GOT3 (cell line): ENCODE results near the gene ZNF385D.

Experiments used
- DNase-seq: peaks from one replicate; lab custom pipeline; 2025; ENCODE audit warnings: mixed read lengths; lab: John Stamatoyannopoulos, UW

Gene ZNF385D

GRCh38 chr3:21673393-21673792 lies 77.6 kb downstream of the ZNF385D start:
- no peak for DNase-seq

DNA sequence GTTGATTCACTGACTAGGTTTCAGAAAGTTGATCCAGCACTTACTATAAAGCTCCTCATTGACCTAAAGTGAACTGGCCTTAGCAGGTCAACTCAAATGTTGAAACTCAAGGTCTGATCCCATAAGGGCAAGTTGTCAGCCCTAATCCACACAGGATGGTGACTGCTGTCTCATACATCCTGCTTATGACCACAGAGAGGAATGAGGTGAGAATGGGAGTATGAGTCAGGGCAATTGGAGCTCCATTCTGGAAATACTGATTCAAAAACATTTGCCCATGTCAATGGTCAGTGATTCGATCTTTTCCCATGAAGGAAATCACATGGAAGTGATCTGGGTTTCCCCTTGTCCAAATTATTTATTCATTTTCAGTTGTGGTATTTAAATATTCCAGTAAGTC lies 78.7 kb downstream of the ZNF385D start:
- DNase-seq: no peak

GRCh38 chr3:21670386-21670785 lies 80.6 kb downstream of the ZNF385D start:
- DNase-seq: no peak

GRCh38 chr3:21668012-21668411 lies 83.0 kb downstream of the ZNF385D start:
- no peak for DNase-seq

- DNase-seq: no peak
Observed at GRCh38 chr3:21665444-21666100, 85.4 kb downstream of the ZNF385D start.

DNA sequence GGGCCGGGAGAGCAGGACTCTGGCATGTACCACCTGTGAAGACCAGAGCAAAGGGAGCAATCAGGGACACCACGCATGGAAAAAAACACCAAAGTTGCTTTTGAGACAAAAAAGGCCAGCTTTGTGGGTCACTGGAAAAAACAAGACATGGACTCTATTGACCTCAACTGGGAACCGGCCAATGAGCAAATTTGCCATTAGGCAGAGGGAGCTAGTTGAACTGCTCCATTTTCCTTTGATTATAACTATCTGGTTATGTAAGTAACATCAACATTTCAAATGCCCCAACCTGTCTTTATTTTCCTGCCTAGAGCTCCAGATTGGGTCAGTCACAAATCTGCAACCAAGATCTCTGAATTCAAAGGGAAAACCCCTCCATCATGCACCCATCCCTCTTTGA lies 86.0 kb downstream of the ZNF385D start:
- no peak for DNase-seq

GRCh38 chr3:21662403-21662802 lies 88.6 kb downstream of the ZNF385D start:
- no peak for DNase-seq

DNA sequence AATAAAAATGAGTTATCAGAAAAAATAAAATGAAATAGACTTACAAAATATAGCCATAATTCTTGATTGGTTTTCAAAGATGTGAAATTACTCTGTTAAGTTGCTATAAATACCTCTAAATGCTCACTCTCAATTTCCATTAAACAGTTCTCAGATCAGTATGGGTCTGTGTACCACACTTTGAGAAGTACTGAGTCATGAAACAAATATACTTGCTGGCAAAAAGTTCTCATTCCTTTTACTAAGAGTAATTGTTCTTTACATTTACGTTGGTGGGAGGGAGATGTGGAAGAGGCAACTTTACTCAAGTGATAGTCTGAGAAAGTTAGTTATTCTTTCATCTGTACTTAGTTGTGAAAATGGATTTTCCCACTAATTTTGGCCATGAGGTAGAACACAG lies 96.3 kb downstream of the ZNF385D start:
- no peak for DNase-seq

DNA sequence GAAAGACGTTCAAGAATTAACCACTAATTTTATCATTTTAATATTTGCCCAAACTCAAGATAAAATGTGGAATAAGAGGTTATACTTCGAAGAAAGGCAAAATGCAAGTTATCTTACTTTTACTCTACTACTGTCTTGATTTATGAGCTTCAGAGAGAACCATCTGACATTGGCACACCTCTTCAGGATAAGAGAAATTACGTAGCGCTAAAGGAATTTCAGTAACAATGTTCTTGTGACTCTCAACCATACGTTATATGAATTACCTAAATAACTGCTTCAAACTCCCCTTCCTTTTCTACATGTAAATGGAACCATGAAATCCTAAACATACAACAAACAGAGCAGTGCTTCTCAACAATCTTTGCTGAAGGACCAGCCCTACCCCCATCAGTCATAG lies 96.8 kb downstream of the ZNF385D start:
- DNase-seq: no peak

DNA sequence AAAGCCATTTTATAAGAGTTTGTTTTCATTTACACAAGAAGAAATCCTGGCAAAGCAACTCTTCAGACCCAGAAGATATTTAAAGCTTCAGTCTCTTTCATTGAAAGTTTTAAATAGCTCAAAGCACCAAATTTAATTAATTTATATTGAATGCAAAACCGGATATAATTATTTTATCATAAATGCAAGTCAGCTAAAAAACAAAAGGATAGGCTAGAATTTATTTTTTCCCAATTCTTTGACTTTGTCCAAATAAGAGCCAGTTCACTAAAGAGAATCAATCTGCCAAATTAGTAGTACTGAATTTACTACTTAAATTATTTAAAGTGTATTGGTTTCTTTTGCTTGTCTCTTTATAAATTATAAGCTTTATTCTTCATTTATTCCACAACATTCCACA lies 101.5 kb downstream of the ZNF385D start:
- no peak for DNase-seq

GRCh38 chr3:21647961-21648360 lies 103.0 kb downstream of the ZNF385D start:
- DNase-seq: no peak

DNA sequence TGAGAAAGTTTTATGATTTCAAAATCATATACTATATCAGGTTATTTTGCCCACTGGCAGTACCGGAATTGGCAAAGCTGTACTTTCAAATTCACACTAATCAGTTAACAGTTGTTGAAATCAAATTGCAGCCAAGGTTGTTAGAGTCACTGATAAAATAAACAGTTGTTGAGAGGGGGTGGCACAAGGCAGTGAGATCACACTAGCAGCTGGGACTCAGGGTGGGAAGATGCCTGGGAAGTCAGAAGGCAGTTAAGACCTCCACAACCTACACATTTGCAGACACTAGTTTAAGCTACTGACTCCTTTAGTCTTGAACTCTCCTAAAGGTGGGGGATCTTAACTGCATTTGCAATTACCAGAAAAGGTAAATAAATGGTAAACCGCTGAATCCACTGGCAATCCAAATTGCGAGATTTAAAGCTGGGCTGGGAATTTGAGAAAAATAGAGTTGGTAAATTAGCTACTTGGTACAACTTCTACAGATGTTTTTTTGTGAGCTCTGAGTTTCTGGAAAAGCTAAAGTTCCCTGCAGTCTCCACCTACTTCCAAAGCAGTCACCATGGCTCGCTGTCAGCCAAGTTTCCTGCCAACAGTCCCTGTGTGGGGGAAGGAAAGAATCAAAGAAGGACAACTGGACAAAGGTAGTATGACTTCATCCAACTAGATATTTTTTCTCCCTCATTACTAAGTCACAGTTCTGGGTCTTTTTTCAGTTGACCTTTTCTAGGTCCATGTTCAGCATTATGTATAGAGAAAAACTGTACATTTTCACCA lies 105.7 kb downstream of the ZNF385D start:
- no peak for DNase-seq

GRCh38 chr3:21644268-21644667 lies 106.7 kb downstream of the ZNF385D start:
- DNase-seq: no peak

DNA sequence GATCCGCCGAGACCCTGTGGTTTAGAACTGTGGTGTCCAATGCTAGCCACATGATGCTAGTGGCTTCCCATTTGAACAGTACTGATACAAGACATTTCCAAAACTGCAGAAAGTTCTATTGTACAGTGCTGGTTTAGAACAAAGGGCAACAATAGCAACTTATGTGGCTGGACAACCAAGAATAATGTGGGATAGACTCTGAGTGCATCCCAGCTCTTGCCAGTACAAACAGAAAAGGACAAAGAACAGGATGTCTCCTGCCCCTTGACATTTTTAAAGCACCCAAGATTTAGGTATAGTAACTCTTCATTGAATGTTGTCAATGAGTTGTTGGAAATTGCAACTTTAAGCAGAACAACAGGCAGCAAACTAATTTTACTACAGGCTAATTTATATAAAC lies 107.3 kb downstream of the ZNF385D start:
- DNase-seq: no peak

- DNase-seq: no peak
Observed at GRCh38 chr3:21642433-21642832, 108.6 kb downstream of the ZNF385D start.

DNA sequence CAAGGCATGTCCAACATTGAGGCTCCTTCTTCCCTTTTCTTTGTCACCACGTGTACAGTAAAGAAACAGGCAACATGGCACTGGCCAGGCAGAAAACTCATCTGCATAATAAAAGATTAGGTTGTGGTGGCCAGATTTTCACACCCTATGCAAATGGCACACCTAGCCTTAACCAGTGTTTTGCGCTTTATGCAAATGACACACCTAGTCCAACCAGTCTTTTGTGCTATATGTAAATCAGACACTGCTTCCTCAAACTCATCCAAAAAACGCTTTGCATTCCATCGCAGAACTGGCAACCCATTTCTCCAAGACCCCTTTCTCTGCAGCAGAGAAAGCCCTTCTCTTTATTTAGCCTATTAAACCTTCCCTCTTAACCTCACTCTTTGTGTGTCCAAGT lies 109.1 kb downstream of the ZNF385D start:
- DNase-seq: no peak

DNA sequence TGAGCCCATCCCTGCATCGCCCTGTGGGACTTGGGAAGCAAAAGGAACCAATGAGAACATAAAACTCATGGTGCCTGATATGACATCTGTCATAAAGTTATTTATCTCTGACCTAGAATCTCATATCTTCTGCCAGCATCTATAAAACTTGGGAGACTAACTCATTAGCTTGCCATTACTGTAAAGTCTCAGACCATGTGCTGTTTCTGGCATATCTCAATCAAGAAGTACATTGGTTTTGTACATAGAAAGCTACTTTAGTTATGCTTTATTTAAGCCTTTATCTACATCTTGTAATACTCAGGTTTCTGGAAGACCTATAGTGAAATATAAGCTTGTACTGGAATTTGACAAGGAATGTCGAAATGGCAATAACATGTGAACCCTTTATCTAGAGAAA lies 112.5 kb downstream of the ZNF385D start:
- DNase-seq: no peak

GRCh38 chr3:21634112-21634511 lies 116.9 kb downstream of the ZNF385D start:
- DNase-seq: no peak

- no peak for DNase-seq
Observed at GRCh38 chr3:21624524-21624923, 126.5 kb downstream of the ZNF385D start.

GRCh38 chr3:21621181-21621651 lies 129.8 kb downstream of the ZNF385D start:
- no peak for DNase-seq

- no peak for DNase-seq
Observed at GRCh38 chr3:21620511-21621155, 130.4 kb downstream of the ZNF385D start.

- no peak for DNase-seq
Observed at GRCh38 chr3:21618695-21619094, 132.3 kb downstream of the ZNF385D start.
